NB4 (cell line): ENCODE data around the gene GAL3ST1.

Source experiments
- POLR2A ChIP-seq: IDR thresholded peaks from 2 replicates; pipeline ENCODE4 v1.6.1; 2011; ENCODE audit warnings: mild to moderate bottlenecking; ENCODE audit not compliant: insufficient read length; ENCODE audit errors: extremely low read depth
- TF ChIP-seq, protein P1 (sequence below): IDR thresholded peaks from one replicate; pipeline ENCODE4 v1.5.1; 2012; ENCODE audit warnings: low read depth, low read length
- TF ChIP-seq, protein P2 (sequence below): IDR thresholded peaks from 2 replicates; pipeline ENCODE4 v1.6.1; 2011; ENCODE audit warnings: low read depth, low read length

DNA sequence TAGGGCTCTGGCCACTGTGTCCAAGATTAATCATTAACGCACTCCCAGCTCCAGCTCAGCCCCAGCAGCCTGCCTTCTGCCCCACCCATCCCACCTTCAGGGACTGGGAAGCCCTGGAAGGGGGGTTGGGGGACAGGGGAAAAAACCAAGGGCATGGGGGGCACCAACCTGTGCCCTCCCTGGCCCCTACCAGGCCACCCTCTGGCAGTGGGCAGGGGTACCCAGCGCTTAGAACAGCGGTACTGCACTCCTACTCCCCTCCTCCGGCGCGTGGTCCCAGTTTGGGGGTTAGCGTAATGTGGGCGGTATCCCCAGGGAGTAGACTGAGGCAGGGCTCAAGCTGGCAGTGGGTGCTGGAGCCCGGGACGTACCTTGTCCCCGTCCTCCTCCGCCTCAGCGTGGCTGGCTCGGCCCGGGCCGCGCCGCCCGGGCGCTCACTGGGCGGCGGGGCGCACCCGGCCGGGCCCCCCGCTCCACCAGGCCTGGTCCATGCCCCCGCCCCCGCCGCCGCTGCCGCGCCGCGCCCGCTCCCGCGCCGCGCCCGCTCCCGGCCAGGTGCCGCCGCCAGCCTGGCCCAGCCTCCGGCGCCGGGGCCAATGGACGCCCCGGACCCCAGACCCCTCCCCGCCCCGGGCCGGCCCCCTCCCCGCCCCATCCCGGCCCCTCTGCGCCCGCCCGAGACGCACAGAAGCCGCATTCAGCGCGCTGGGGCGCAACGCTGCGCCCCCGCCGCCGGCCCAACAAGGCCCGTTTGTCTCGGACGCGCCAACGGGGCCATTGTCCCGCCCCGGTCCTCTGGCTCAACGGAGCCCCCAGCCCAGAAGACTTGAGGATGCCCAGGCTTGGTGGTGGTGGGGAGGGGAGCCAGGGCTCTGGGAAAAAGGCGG lies at the start of gene GAL3ST1:
- TF ChIP-seq, protein P1, sequence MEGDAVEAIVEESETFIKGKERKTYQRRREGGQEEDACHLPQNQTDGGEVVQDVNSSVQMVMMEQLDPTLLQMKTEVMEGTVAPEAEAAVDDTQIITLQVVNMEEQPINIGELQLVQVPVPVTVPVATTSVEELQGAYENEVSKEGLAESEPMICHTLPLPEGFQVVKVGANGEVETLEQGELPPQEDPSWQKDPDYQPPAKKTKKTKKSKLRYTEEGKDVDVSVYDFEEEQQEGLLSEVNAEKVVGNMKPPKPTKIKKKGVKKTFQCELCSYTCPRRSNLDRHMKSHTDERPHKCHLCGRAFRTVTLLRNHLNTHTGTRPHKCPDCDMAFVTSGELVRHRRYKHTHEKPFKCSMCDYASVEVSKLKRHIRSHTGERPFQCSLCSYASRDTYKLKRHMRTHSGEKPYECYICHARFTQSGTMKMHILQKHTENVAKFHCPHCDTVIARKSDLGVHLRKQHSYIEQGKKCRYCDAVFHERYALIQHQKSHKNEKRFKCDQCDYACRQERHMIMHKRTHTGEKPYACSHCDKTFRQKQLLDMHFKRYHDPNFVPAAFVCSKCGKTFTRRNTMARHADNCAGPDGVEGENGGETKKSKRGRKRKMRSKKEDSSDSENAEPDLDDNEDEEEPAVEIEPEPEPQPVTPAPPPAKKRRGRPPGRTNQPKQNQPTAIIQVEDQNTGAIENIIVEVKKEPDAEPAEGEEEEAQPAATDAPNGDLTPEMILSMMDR: no peak
- TF ChIP-seq, protein P2, sequence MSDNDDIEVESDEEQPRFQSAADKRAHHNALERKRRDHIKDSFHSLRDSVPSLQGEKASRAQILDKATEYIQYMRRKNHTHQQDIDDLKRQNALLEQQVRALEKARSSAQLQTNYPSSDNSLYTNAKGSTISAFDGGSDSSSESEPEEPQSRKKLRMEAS: no peak
- no peak for TF ChIP-seq POLR2A
